Stimulated activated CD4-positive, alpha-beta T cell treated with anti-CD3 and anti-CD28 coated beads, Interleukin-4, amount 100 ng/mL, for 4 hours (primary cell): ENCODE data around the gene WDR20.
A peak's percentile ranks its signal among the peaks of the same experiment; 100 is the strongest.
"Not testable (repeated sequence)": the region's sequence is repeated elsewhere in the genome, so short reads cannot be mapped to it uniquely, and the experiment has no call there.

ENCODE experiments used
- DNase-seq, 2 experiments: peaks; one replicate each; pipeline ENCODE4 v3.0.0-alpha.2; 2020

WDR20 gene

GRCh38 chr14:102222009-102222575 lies 82.4 kb downstream of the WDR20 start:
- DNase-seq, result no peak

- DNase-seq, result no peak
Measured at GRCh38 chr14:102222751-102223150, 83.1 kb downstream of the WDR20 start.

- no peak for DNase-seq
Measured at GRCh38 chr14:102223682-102224081, 84.0 kb downstream of the WDR20 start.

GRCh38 chr14:102225386-102225785 lies 85.7 kb downstream of the WDR20 start:
- DNase-seq, result no peak

- no peak for DNase-seq
Measured at GRCh38 chr14:102225936-102226335, 86.2 kb downstream of the WDR20 start.

- DNase-seq, result no peak
Measured at GRCh38 chr14:102226356-102227125, 86.8 kb downstream of the WDR20 start.

GRCh38 chr14:102227184-102227964 lies 87.7 kb downstream of the WDR20 start:
- no peak for DNase-seq

- no peak for DNase-seq
Measured at GRCh38 chr14:102229071-102229738, 89.5 kb downstream of the WDR20 start.

GRCh38 chr14:102229739-102230092 lies 90.0 kb downstream of the WDR20 start:
- DNase-seq, result no peak

GRCh38 chr14:102230481-102231210 lies 90.9 kb downstream of the WDR20 start:
- no peak for DNase-seq

- DNase-seq, result no peak
Measured at GRCh38 chr14:102231476-102232347, 92.0 kb downstream of the WDR20 start.

GRCh38 chr14:102232348-102232625 lies 92.6 kb downstream of the WDR20 start:
- DNase-seq, result no peak

- no peak for DNase-seq
Measured at GRCh38 chr14:102233081-102233480, 93.4 kb downstream of the WDR20 start.

GRCh38 chr14:102234331-102235264 lies 94.9 kb downstream of the WDR20 start:
- no peak for DNase-seq

- DNase-seq, result peak; percentile 71 to 76
Measured at GRCh38 chr14:102235275-102235897, 95.7 kb downstream of the WDR20 start.

- DNase-seq, result no peak
Measured at GRCh38 chr14:102236026-102236425, 96.3 kb downstream of the WDR20 start.

GRCh38 chr14:102238131-102238530 lies 98.4 kb downstream of the WDR20 start:
- DNase-seq, result no peak

- no peak for DNase-seq
Measured at GRCh38 chr14:102238766-102239165, 99.1 kb downstream of the WDR20 start.

- no peak for DNase-seq
Measured at GRCh38 chr14:102239231-102239630, 99.5 kb downstream of the WDR20 start.

- DNase-seq, result not testable (repeated sequence)
Measured at GRCh38 chr14:102240481-102240880, 100.8 kb downstream of the WDR20 start.
